HG03095 (cell line): ENCODE data around the gene UBE2R2.
A peak's percentile ranks its signal among the peaks of the same experiment; 100 is the strongest.
"Not testable (repeated sequence)": the region's sequence is repeated elsewhere in the genome, so short reads cannot be mapped to it uniquely, and the experiment has no call there.

Source experiments
- ATAC-seq: cut with Tn5 transposase; IDR thresholded peaks from one replicate; pipeline ENCODE4 v1.9.1; 2021; ENCODE audit warnings: moderate library complexity; ENCODE audit not compliant: unreplicated experiment

The UBE2R2 gene, protein sequence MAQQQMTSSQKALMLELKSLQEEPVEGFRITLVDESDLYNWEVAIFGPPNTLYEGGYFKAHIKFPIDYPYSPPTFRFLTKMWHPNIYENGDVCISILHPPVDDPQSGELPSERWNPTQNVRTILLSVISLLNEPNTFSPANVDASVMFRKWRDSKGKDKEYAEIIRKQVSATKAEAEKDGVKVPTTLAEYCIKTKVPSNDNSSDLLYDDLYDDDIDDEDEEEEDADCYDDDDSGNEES

DNA sequence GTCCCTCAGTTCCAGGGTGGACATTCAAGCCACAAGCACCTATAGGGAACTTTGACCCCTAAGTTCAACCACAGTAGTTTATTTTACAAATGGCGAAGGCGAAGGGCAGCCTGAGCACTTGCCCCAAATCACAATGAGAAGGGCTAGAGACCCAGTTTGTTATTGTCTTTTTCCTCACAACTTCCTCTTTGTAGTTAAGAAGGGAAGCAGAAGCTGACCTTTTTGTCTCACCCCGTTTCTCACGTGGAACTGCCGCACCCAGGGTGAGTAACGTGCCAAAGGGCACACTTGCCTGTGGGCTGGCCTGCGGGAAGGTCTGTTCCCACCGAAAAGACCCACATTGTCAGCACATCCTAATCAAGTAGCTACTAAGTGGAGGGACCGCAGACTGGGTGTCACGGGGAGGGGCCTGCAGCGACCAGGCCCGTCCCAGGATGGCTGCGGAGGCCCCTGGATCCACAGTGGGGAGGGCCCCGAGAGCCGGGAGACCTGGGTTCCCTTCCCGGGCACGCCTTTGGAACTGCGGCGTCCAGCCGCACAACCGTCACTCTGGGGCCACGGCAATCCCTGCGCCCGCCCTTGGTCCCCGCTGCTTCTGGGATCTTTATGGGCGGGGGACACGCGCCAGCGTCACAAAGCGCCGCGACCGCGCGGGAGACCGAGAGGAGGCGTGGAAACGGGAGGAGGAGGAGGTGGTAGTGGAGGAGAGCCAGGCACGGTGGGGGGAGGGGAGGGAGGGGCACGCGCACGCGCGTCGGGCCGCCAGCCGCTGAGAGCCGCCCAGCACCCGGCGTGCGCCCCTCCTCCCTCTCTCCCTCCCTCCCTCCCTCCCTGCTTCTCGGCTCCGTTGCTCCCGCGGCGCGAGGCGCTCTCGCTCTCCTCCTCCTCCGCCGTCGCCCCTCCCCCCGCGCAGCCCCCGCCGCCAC lies at the start of gene UBE2R2:
Gene UBE2R2, plus strand, starts transcription at position 834 of the 926 bp plus-strand sequence. CDS start 598 bp downstream, outside the sequence.
- ATAC-seq: peak; percentile 54

DNA sequence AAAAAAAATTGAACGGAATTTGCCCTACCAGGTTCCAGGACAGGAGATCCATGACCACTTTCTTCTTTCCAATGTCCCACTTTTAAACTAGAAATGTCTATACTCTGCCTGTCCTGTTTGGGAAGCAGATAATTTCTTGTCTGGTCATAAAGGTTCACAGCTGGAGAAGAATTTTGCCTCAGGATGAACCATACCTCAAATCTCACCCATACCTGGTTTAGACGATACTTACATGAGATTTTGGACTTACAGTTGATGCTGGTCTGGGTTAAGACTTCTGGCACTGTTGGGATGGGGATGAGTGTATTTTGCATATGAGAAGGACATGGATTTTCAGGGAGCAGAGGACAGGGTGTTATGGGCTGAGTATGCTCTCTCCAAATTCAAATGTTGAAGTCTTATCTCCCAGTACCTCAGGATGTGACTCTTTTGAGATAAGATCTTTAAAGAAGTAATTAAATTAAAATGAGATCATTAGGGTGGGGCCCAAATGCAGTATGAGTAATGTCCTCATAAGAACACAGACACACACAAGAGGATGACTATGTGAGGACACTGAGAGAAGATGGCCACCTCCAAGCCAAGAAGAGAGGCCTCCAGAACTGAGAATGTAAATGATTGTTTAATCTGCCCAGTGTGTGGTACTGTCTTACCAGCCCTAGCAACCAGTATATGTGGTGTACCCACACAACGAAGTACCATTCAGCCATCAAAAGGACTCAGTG lies 46.6 kb upstream of the UBE2R2 start:
- ATAC-seq: not testable (repeated sequence)

DNA sequence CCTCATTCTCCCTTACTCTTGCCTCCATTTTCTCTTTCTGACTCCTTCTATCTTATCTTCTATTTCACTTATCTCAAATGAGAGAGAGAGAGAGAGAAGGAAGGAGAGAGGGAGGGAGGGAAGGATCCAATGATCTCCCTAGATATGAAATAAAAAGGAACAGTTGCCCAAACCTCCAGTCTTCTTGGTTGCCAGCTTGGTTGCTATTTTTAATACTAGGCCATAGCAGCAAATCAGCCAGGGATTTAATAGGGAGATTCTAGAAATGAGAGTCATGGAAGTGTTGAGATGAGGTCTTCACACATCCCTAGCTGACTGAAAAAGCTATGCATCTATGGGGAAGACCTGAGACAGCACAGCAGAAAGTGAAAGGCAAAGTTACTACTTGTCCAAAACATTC lies 43.8 kb upstream of the UBE2R2 start:
- ATAC-seq: not testable (repeated sequence)

DNA sequence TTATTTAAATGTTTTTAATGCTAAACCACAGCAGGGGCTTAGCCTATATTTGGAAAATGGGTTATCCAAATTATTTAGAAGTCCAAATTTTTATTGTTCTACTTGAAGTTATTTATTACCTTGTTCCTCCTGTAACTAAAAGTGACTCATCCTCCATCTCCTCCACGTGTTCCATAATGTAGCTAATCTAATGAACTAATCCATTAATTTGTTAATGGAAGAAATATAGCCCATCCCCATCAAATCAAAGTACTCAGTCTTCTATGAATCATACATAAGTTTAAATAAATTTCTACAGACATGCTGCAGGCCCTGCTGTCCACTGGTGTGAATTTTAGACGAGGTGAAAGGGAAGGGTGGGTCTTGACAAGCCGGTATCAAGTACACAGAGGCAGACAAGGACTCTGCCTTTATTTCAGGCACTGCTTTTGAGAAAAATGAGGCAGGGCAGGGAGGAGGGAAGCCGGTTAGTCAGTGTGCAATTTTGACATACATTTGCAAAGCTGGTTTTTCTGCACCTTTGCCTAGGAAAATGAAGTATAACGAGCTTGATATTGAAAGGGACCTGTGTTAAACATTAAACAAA lies 42.8 kb upstream of the UBE2R2 start:
- ATAC-seq: not testable (repeated sequence)

DNA sequence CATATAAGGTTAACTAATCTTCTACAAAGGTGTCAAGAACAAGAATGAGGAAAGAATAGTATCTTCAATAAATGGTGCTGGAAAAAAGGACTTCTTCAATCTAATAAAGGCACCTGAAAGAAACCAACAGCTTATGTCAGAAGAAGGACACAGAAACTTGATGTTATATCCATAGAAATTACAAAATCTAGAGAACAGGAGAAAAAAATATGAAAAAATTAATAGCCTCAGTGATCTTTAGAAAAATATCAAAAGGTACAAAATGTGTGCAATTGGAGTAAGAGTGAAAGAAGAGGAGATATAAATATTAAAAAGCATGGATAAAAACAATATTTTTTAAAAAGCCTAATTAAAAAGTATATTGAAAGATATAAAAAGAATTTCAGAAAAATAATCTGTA lies 40.4 kb upstream of the UBE2R2 start:
- no peak for ATAC-seq

DNA sequence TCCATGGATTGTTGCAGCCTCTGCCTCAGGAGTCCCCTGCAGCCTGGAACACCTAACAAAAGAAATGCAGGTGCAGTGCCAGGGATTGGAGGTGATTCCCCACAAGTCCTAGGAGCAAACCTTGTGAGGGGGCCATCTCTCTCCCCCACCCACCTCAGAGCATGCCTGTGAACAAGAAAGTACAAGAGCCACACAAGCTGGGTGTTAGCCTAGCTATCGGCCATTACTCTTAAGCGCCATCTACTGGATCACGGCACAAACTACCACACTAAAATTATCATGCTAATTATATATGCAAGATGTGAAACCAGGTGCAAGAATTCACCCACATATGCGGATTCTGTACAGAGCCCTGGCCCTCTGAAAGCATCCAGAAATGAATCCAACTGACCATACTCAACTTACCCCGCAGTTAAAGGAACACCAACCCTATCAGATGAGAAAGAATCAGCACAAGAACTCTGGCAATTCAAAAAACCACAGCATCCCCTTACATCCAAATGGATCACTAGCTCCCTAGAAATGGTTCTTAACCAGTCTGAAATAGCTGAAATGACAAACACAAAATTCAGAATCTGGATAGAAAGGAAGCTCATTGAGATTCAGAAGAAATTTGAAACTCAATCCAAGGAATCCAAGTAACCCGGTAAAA lies 38.1 kb upstream of the UBE2R2 start:
- no peak for ATAC-seq

DNA sequence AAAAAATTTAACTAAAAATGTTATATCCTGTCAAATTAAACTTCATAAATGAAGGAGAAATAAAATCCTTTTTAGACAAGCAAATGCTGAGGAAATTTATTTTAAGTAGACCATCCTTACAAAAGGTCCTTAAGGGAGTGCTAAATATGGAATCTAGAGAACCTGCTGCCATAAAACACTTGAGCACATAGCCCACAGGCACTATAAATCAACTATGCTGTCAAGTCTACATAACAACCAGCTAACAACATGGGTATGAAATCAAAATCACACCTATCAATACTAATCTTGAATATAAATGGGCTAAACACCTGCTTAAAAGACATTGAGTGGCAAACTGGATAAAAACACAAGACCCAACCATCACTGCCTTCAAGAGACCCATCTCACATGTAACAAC lies 36.7 kb upstream of the UBE2R2 start:
- ATAC-seq: no peak

DNA sequence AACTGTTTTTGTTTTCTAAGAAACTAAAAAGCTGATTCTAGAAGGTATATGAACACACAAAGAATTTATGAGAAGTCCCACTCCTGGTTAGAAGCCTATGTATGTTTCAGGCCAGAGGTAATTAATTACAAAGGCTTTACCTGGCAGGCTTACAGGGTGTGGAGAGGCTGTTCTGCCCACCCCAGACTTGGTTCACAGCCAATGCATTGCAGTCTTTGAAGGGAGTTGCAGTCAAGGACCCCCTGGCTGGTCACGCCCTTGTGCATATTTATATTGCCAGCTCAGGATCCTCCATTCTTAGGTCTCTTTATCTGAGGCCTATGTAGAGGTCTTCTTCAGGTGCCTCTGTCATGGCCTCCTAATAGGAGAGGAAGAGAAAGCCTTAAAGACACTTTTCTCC lies 35.2 kb upstream of the UBE2R2 start:
- ATAC-seq: no peak

DNA sequence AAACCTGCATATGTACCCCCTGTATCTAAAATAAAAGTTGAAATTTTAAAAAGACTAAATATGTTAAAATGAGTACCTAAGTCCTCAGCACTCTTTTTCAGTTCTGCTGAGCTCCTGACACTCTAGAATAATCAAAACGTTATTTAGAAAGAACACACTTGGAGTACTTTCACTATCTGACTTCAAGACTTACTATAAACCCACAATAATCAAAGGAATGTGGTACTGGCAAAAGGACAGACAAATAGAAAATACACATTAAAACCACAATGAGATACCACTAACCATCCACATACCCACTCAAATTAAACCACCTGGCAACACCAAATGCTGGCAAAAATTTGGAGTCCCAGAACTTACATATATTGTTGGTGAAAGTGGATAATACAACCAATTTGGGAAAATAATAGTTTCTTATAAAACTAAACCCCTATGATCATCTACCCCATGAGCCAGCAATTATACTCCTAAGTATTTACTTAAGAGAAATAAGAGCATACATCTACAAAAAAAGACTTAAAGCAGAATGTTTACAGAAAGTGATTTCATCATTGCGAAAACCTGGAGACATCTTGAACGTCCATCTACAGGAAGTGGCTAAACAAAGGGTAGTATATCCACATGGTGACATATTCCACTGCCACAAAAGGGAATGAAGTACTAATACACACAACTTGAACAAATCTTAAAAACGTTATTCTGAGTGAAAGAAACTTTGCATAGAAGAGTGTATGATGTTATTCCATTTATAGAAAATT lies 34.4 kb upstream of the UBE2R2 start:
- ATAC-seq: no peak

DNA sequence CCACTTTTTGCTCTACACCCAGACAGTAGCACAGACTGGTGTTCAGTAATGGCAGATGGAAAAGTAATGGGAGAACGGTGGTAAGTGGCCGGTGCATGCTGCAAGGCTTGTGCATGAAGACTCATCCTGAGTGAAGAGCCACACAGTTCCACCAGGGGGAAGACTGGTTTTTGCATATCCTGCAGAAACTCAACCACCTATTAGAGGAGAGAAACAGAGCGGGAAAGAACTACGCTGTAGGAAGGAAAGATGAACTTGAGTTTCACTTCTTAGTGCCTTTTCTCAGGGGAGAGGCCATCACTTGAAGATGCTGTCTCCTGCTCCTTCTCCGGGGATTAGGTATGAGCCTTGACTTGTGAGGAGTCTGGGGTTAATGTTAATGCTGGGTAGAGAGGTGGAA lies 31.0 kb upstream of the UBE2R2 start:
- no peak for ATAC-seq

DNA sequence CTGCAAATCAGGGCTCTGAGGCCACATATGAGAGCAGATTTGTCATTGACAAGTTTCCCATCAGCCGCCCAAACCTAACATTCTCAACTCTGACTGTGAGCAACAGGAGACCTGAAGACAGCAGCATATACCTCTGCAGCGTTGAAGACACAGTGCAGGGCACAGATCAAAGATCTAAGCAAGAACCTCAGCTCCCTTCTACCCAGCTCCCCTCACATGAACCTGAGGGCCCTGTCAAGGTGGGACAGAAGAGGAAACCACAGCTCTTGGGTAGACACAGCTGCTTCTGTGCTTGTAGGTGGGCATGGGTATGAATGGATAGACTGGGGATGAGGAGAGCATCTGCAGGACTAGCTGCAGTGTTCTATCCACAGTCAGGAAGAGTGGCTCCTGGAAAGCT lies 30.3 kb upstream of the UBE2R2 start:
- ATAC-seq: no peak

DNA sequence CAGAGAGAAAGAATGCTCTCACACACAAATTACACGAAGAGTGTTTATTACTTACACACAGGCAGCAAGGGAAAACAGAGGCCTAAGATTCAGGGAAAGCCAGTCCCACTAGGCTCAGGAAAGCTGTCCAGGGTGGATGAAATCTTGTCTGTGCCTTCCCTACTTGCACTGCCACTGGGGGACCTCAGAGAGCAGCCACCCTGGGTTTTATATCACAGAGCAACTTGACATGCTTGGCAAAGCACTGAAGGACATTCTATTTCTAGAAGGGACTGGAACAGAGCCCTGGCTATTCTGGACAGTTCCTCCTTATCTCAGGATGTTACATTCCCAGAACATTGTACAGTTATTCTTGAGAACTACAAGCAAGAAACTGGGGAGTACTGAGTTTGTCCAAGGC lies 29.1 kb upstream of the UBE2R2 start:
- ATAC-seq: no peak

DNA sequence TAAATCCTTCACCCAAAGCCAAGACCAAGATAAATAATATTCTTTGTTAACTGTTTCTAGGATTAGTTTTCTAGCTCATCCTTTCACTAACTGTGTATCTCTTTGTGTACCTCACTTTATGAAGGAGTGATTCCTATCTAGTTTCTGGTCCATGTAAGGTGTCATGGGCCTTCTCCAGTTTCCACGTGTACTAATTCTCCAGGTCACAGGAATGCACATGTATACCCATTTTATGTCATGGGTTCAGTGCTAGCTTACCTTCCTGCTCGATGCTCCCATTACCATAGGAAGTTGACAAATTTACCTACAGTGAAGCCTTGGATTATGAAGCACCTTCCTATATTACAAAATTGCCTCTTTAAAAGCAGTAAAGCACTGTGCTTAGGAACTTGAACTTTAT lies 27.5 kb upstream of the UBE2R2 start:
- ATAC-seq: not testable (repeated sequence)

DNA sequence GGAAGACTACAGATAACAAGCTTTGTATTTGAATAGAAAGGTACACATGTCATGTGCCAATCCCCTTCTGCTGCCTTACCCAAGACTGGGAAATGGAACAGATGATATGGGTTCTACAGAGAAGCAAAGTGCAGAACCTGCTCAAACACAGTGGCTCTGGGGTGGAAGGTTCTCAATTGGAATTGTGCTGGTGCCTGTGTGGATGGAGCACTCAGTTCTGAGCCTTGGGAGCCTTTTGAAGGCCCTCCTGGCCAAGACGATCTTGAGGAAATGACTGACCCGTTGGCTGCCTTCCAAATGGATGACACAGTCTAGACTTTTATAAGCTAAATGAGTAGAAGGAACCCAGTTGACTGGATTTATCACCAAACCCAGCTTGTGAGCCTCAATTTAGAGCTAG lies 25.8 kb upstream of the UBE2R2 start:
- no peak for ATAC-seq

DNA sequence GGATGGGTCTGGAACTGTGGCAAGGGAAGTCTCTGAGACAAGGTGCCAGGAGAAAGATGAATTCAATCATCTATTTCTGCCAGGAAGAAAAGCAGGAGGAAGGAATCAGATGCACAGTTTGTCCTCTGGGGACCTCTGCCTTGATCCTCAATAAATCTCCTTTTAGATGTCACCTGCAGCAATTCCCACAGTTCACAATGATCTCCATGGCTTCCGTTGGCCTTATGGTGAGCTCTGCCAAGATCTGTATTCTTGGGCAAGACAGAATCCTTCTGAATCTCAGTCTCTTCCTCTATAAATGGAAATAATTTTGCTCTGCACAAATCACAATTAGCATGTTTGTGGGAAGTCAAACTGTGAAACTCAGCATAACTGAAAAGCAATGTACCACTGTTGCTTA lies 23.5 kb upstream of the UBE2R2 start:
- not testable (repeated sequence) for ATAC-seq

DNA sequence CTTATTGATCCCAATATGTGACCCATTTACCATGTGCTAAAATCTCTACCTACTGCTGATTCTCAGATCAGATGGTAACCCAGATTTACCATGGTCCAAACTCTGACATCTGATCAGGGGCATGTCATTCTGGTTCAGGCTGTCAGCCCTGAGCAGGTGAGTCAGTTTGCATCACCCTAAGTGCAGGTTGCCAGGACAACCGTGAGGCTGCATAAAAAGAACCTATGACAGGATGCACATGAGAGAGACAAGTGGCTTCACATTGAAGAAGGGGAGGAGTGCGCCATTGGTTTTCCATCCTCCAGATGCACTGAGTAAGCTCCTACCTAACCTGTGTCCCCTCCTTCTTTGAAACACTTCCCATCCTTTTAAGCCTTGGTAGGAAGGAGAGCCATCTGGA lies 22.4 kb upstream of the UBE2R2 start:
- ATAC-seq: no peak

DNA sequence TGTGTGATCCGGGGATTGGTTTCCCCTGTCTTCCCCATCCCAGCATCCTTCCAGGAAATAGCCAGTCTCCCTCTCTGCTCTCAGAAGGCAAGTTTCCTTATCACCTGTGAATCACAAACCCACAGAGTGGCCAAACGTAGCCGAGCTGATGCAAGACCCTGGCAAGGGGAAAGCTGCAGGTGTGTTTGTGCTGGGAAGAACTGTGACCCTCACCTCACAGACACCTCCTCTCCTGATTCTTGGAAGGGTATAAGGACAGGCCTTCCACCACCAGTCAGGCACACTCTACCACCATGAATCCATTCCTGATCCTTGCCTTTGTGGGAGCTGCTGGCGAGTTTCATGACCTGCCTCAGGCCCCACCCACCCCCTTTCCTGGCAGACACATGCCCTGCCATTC lies 21.7 kb upstream of the UBE2R2 start, which contains the start of gene PRSS3:
Gene PRSS3, plus strand, starts transcription at position 281 of the 400 bp plus-strand sequence. Its CDS starts 13 bp downstream, at position 294.
- ATAC-seq: no peak

DNA sequence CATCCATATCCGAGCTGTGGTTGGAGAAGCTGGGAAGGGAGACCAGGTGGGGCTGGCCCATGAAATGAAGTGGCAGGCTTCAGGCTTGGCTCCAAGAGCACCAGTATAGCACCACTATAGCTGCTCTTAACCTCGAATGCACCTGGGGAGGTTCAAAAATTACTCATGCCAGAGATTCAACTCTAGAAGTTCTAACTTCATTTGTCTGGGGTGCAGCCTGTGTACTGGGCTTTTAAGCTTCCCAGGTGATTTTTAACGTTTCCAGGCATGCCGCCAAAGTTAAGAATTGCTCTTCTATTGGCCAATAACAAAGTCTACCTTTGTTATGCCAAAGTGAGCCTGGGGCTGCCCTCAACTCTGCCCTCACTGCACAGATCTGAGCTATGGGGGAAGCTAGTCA lies 21.1 kb upstream of the UBE2R2 start:
- no peak for ATAC-seq

DNA sequence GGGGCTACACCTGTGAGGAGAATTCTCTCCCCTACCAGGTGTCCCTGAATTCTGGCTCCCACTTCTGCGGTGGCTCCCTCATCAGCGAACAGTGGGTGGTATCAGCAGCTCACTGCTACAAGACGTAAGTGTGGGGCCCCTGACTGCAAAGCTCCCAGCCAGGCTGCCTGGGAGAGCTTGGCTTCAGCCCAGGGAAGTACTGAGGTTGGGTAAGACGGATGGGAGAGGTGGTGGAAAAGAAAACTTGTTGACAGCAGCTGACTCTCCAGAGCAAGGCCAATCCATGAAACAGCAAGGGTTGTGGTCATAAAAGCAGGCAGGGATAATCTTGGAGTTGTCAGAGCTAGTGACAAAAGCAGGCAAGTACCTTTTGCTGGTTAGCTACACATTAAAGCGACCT lies 20.3 kb upstream of the UBE2R2 start:
- not testable (repeated sequence) for ATAC-seq

DNA sequence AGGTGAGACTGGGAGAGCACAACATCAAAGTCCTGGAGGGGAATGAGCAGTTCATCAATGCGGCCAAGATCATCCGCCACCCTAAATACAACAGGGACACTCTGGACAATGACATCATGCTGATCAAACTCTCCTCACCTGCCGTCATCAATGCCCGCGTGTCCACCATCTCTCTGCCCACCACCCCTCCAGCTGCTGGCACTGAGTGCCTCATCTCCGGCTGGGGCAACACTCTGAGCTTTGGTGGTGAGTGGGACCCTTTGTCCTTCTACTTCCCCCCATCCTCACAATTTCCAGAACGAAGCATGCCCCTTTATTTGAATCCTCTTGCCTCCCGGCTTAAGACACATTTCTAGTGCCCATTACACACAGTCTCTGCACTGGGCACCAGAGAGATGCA lies 19.1 kb upstream of the UBE2R2 start:
- no peak for ATAC-seq
